Mucosa of rectum (tissue), 2 donors: ENCODE measurements around the gene RAX2.

Experiments used
- H3K27ac ChIP-seq, 2 donors: one replicate each; pipeline ENCODE4 v1.7.0; 2013; ENCODE audit warnings: inconsistent platforms in 2 of 2, low read depth in 2 of 2, low read length in 2 of 2
- H3K27me3 ChIP-seq, 2 donors: one replicate each; pipeline ENCODE4 v1.7.0; 2013; ENCODE audit warnings: low read length in 2 of 2; ENCODE audit not compliant: control insufficient read depth in 2 of 2, insufficient read depth in 2 of 2
- H3K36me3 ChIP-seq, 2 donors: one replicate each; pipeline ENCODE4 v1.7.0; 2013; ENCODE audit warnings: low read length in 2 of 2; ENCODE audit not compliant: control insufficient read depth in 2 of 2, insufficient read depth in 2 of 2
- H3K4me1 ChIP-seq, 2 donors: one replicate each; pipeline ENCODE4 v1.7.0; 2013; ENCODE audit warnings: low read length in 2 of 2, mild to moderate bottlenecking in 1 of 2; ENCODE audit not compliant: control insufficient read depth in 2 of 2, insufficient read depth in 2 of 2
- H3K4me3 ChIP-seq, 2 donors: one replicate each; pipeline ENCODE4 v1.7.0; 2013; ENCODE audit warnings: low read length in 2 of 2
- H3K9ac ChIP-seq, 2 donors: one replicate each; pipeline ENCODE4 v1.7.0; 2013; ENCODE audit warnings: low read length in 2 of 2, low read depth in 1 of 2, mild to moderate bottlenecking in 1 of 2
- H3K9me3 ChIP-seq, 2 donors: one replicate each; pipeline ENCODE4 v1.7.0; 2013; ENCODE audit warnings: low read length in 2 of 2; ENCODE audit not compliant: control insufficient read depth in 2 of 2
- donor health status: healthy.
- donor health status: Normal muscosa, but diverticular disease.

The RAX2 gene

DNA sequence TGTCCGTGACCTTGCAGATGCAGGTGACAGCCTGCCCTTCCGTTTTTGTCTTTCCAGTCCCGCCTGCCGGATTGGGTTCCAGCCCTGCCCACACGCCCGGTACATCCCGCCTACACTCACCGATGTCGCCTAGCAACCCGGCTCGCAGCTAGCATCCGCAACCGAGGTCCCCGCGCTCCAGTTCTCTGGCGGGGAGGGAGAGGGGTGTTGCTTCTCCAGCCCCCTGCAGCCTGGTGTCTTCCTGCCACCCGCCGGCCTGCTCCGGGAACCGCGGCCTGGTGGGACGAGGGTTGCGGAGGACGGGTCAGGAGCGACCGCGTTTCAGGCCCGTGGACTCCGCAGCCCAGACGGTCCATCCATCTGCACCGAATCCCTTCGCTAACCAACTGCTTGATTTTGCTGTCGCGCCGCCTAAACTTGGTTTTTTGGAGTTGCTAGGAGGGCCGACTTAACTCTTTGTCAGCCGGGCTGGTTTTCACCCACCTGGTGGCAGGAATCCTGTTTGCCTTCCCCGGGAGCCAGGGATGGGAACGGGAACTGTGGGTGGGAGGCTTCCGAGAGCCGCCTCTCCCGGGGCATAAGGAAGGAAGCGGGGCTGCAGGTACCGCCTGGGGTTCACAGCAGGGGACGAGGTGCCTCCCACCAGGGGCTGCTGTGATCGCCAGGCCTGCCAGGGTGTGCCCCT lies 29.5 kb upstream of the RAX2 start:
- H3K36me3 ChIP-seq, result no peaks in the 10 kb centered on the region
- no peak overlapping the region for H3K4me3 ChIP-seq
- H3K4me1 ChIP-seq, result peaks cover 0 to 2% of the 10 kb centered on the region in 2 donors
- H3K27me3 ChIP-seq, result peaks cover 10% of the 10 kb centered on the region in 2 donors
- no peaks in the 10 kb centered on the region for H3K9me3 ChIP-seq
- no peak overlapping the region for H3K9ac ChIP-seq
- no peak overlapping the region for H3K27ac ChIP-seq

DNA sequence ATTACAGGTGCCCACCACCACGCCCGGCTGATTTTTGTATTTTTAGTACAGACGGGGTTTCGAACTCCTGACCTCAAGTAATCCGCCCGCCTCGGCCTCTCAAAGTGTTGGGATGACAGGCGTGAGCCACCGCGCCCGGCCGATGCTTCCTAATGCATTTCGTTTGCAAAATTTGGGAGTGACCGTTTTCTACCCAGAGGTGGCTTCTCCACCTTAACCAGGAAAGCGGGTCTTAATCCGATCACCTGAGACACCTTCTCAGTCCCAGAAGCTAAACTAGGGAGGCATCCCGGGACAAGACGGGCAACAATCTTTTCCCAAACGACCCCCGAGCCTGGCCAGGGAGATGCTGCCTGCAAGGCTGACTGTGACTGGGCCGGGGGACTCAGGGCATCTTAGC lies 29.0 kb upstream of the RAX2 start:
- Histone ChIP-seq H3K27me3 (peaks cover 10% of the 10 kb centered on the region in 2 donors), H3K4me3 (no peak overlapping the region), H3K27ac (no peak overlapping the region), H3K9ac (no peak overlapping the region), H3K4me1 (peaks cover 0 to 2% of the 10 kb centered on the region in 2 donors), H3K9me3 (no peaks in the 10 kb centered on the region), H3K36me3 (no peaks in the 10 kb centered on the region)

DNA sequence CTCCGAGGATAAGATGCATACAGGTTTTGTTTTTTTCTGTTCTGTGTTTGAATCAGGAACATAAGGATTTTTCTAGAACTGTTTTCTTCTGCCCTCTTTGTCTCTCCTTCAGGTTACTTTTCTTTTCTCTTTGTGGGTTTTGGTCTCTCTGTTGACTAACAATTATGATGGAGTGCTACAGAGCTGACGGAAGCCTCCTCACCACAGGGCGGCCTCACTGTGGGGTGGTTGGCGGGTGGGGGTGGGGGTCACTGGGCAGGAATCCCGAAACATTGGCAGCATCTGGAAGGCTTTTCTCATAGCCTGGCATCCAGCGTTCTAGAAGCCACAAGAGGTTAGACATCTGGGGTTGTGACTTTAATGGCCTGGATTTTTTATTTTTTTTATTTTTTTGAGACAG lies 26.1 kb upstream of the RAX2 start:
- no peak overlapping the region for H3K9ac ChIP-seq
- H3K36me3 ChIP-seq, result no peaks in the 10 kb centered on the region
- no peak overlapping the region for H3K27ac ChIP-seq
- H3K4me3 ChIP-seq, result no peak overlapping the region
- H3K27me3 ChIP-seq, result peaks cover 10% of the 10 kb centered on the region in 2 donors
- no peaks in the 10 kb centered on the region for H3K9me3 ChIP-seq
- peaks cover 0 to 2% of the 10 kb centered on the region in 2 donors for H3K4me1 ChIP-seq

DNA sequence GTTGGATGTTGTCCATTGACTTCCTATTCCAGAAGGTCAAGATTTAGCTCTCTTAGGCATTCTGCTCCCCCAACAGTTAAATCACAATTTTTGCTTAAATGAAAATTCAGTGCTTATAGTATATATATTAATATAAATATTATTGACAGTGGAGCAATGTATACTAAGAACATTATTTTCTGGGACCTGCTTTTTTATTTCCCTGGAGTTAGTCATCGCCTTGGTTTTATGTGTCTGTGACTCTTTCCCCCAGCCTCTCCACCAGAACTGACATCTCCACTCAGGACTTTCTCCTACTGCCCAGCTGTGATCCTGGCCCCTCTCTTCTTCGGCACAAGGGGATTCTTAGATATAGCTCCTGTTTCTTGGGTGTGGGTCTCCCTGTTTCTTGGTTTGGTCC lies 24.3 kb upstream of the RAX2 start:
- peaks cover 3 to 4% of the 10 kb centered on the region in 2 donors for H3K27me3 ChIP-seq
- no peak overlapping the region for H3K4me3 ChIP-seq
- H3K4me1 ChIP-seq, result no peaks in the 10 kb centered on the region
- no peaks in the 10 kb centered on the region for H3K9me3 ChIP-seq
- no peaks in the 10 kb centered on the region for H3K36me3 ChIP-seq
- H3K27ac ChIP-seq, result no peak overlapping the region
- H3K9ac ChIP-seq, result no peak overlapping the region

DNA sequence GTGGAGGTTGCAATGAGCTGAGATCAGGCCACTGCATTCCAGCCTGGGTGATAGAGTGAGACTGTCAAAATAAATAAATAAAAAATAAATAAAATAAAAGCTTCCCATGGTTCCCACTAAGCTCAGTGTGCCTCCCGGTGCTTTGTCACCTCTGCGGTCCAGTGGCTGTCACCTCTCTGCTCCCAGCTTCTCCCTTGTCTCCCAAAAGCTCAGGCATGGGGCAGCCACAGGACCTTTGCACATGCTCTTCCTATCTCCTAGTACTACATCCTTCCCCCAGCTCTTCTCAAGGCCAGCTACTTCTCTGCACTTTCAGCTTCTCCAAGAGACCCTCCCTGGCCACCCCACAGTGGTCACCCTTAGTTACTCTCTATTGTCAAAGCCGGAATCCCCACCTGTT lies 21.8 kb upstream of the RAX2 start:
- Histone ChIP-seq H3K36me3 (no peaks in the 10 kb centered on the region), H3K27me3 (no peaks in the 10 kb centered on the region), H3K9me3 (no peaks in the 10 kb centered on the region), H3K9ac (no peak overlapping the region), H3K4me1 (no peaks in the 10 kb centered on the region), H3K4me3 (no peak overlapping the region), H3K27ac (no peak overlapping the region)

DNA sequence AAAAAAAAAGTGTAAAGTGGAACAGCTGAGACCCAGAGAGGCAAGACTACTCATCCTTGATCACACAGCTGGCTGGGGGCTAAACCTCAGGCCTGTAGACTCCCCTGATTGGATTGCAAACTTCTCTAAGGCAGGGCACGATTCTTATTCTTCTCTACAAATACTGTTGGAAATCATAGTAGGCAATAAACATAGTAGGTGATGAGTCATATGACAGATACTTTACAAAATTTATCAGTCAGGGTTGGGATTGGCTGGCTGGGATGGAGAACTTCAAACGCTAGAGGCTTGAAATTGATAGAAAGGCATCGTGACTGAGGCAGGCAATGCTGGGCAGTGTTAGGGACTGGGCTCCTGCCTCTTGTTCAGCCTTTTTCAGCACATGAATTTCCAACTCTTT lies 20.1 kb upstream of the RAX2 start:
- Histone ChIP-seq H3K27me3 (no peaks in the 10 kb centered on the region), H3K27ac (no peak overlapping the region), H3K36me3 (no peaks in the 10 kb centered on the region), H3K9ac (no peak overlapping the region), H3K4me1 (no peaks in the 10 kb centered on the region), H3K9me3 (no peaks in the 10 kb centered on the region), H3K4me3 (no peak overlapping the region)

DNA sequence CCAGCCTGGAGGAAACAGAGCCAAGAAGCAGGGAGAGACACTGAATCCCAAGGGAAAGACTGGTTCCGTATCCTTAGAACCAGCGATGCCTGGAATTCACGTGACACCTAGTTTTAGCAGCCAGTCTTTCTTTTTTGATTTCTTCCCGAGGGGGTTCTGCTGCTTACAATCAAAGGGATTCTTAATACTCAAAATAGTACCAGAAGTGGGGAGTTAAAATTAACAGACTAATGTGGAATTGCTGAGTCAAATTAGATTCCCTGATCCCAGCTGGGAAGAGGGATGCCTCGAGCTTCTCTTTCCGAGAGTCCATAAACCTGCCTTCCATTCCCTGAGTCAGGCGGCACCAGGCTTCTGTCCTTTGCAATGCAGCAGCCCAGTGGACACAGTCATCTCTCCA lies 18.9 kb upstream of the RAX2 start:
- Histone ChIP-seq H3K9me3 (no peaks in the 10 kb centered on the region), H3K9ac (no peak overlapping the region), H3K4me1 (no peaks in the 10 kb centered on the region), H3K27ac (no peak overlapping the region), H3K4me3 (no peak overlapping the region), H3K36me3 (no peaks in the 10 kb centered on the region), H3K27me3 (no peaks in the 10 kb centered on the region)

DNA sequence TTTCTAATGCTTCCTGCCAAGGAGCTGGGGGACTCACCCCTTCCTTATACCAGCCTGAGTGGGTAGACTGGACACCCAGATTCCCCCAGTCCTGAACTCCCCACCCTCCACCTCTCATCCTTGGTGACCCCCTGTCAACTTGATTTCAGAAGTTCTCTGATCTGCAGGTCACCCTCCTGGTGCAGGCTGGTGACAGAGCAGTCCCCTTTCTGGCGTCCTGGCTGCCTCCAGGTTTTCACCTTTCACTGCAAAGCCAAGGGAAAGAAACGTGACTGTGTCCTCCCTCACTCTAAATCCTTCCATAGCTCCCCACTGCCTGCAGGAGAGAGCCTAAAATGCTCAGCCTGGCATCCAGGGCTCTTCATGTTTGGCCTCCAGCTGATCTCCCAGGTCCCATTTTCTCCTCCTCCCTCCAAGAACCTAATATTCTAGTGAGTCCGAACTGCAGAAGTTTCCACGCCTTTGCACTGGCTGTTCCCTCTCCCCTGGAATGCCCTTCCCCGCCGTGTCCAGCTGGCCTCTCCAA lies 18.2 kb upstream of the RAX2 start:
- Histone ChIP-seq H3K9me3 (no peaks in the 10 kb centered on the region), H3K27ac (no peak overlapping the region), H3K4me1 (no peaks in the 10 kb centered on the region), H3K4me3 (no peak overlapping the region), H3K36me3 (no peaks in the 10 kb centered on the region), H3K9ac (no peak overlapping the region), H3K27me3 (no peaks in the 10 kb centered on the region)

DNA sequence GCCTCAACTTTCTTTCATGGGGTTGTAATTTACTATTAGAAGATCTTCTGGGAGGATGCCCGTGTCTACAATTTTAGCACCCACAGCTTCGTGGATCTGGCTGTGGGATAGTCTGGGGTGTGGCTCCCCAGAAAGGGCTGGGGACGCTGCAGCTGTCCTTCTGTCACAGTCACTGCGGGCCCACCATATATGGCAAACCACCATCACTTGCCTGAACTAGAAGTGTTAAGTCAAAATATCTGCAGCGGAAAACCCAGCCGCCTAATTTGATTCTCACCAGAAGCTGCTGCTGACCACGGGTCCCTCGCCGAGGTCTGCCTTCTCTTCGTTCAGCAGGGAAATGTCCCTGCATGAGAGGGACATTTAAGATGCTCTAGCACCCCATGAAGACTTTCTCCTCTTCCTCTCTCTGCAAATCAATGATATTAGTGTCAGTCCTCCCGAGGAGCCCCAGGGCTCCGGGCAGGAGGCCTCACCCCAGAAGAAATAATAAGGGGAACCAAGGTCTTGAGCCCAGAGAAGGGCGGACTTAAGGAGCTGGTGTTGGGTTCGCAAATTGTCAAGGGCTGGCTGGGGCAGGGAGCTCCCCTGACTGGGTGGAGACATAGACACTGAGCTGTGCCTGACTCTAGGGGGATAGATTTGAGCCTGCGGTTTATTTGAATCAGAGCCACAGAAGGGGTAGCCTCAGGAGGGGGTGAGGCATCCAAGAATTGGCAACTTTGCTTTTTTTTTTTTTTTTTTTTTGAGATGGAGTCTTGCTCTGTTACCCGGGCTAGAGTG lies 17.2 kb upstream of the RAX2 start:
- H3K4me3 ChIP-seq, result no peak overlapping the region
- H3K4me1 ChIP-seq, result no peaks in the 10 kb centered on the region
- H3K9me3 ChIP-seq, result no peaks in the 10 kb centered on the region
- no peaks in the 10 kb centered on the region for H3K27me3 ChIP-seq
- no peak overlapping the region for H3K9ac ChIP-seq
- no peak overlapping the region for H3K27ac ChIP-seq
- H3K36me3 ChIP-seq, result no peaks in the 10 kb centered on the region
